Fibroblast of lung (primary cell): ENCODE measurements around the gene IRF2.

Experiments used
- EZH2 ChIP-seq: IDR thresholded peaks from 2 replicates; pipeline ENCODE4 v1.5.1; 2012; ENCODE audit warnings: low read length, control low read depth, mild to moderate bottlenecking; ENCODE audit errors: missing control alignments
- TF ChIP-seq, protein P1 (sequence below), 2 donors: IDR thresholded peaks in 1 of 2; conservative IDR thresholded peaks in 1 of 2; 1 replicate in 1 of 2; 2 replicates in 1 of 2; pipeline ENCODE4 v1.5.1; 2011 to 2012; ENCODE audit warnings: low read length in 2 of 2, control low read depth in 1 of 2, inconsistent platforms in 1 of 2, low read depth in 1 of 2, mild to moderate bottlenecking in 1 of 2

- TF ChIP-seq, protein P1, sequence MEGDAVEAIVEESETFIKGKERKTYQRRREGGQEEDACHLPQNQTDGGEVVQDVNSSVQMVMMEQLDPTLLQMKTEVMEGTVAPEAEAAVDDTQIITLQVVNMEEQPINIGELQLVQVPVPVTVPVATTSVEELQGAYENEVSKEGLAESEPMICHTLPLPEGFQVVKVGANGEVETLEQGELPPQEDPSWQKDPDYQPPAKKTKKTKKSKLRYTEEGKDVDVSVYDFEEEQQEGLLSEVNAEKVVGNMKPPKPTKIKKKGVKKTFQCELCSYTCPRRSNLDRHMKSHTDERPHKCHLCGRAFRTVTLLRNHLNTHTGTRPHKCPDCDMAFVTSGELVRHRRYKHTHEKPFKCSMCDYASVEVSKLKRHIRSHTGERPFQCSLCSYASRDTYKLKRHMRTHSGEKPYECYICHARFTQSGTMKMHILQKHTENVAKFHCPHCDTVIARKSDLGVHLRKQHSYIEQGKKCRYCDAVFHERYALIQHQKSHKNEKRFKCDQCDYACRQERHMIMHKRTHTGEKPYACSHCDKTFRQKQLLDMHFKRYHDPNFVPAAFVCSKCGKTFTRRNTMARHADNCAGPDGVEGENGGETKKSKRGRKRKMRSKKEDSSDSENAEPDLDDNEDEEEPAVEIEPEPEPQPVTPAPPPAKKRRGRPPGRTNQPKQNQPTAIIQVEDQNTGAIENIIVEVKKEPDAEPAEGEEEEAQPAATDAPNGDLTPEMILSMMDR (conservative IDR thresholded peaks at IDR 0.05 in 1 of 2, IDR thresholded peaks at IDR 0.05 in 1 of 2; ENCODE audit: low read depth in 1 of 2, low read length in 2 of 2): no peak
- no peak for TF ChIP-seq EZH2
Measured at GRCh38 chr4:184450045-184450444, 24.3 kb downstream of the IRF2 start.
